Measurements from ENCODE around the gene ARX. TPM values are rescaled to one million over a fixed set of nuclear protein-coding genes. Genes with fewer than 3 reads are reported as not detected.

The ARX gene
- total RNA-seq, 4 donors from 2014 or later = not detected

- TF ChIP-seq CTCF (IDR thresholded peaks at IDR 0.05; ENCODE audit: low read depth) = no peak
Measured at GRCh38 chrX:25022499-25023325, 6.9 kb upstream of the ARX start.

GRCh38 chrX:25020905-25021449 lies 5.2 kb upstream of the ARX start:
- TF ChIP-seq CTCF (IDR thresholded peaks at IDR 0.05; ENCODE audit: low read depth) = no peak

GRCh38 chrX:25020391-25020904 lies 4.7 kb upstream of the ARX start:
- TF ChIP-seq CTCF (IDR thresholded peaks at IDR 0.05; ENCODE audit: low read depth) = no peak

GRCh38 chrX:25019707-25020390 lies 4.1 kb upstream of the ARX start:
- TF ChIP-seq CTCF (IDR thresholded peaks at IDR 0.05; ENCODE audit: low read depth) = no peak

- no peak for TF ChIP-seq CTCF (IDR thresholded peaks at IDR 0.05; ENCODE audit: low read depth)
Measured at GRCh38 chrX:25018682-25019081, 2.9 kb upstream of the ARX start.

GRCh38 chrX:25017667-25018247 lies 2.0 kb upstream of the ARX start:
- TF ChIP-seq CTCF (IDR thresholded peaks at IDR 0.05; ENCODE audit: low read depth) = no peak

Data from subcutaneous adipose tissue (tissue), 4 donors.